GM19463 (cell line): ENCODE measurements around the gene TRPC4AP.
"Not testable (repeated sequence)": the region's sequence is repeated elsewhere in the genome, so short reads cannot be mapped to it uniquely, and the experiment has no call there.

ENCODE experiments used
- ATAC-seq: cut with Tn5 transposase; IDR thresholded peaks from one replicate; pipeline ENCODE4 v1.9.1; 2021; ENCODE audit warnings: mild to moderate bottlenecking, moderate library complexity; ENCODE audit not compliant: unreplicated experiment

TRPC4AP gene

GRCh38 chr20:35060168-35060567, 32.4 kb downstream of the TRPC4AP start:
- no peak for ATAC-seq

- ATAC-seq: no peak
Measured at GRCh38 chr20:35059612-35060011, 33.0 kb downstream of the TRPC4AP start.

- ATAC-seq: no peak
Measured at GRCh38 chr20:35059110-35059509, 33.5 kb downstream of the TRPC4AP start.

- ATAC-seq: no peak
Measured at GRCh38 chr20:35055445-35056276, 36.9 kb downstream of the TRPC4AP start.

GRCh38 chr20:35054814-35055213, 37.8 kb downstream of the TRPC4AP start:
- no peak for ATAC-seq

- not testable (repeated sequence) for ATAC-seq
Measured at GRCh38 chr20:35052616-35053015, 40.0 kb downstream of the TRPC4AP start.

- no peak for ATAC-seq
Measured at GRCh38 chr20:35049776-35050352, 42.7 kb downstream of the TRPC4AP start.

- ATAC-seq: no peak
Measured at GRCh38 chr20:35048739-35049138, 43.9 kb downstream of the TRPC4AP start.

- ATAC-seq: no peak
Measured at GRCh38 chr20:35042268-35042667, 50.3 kb downstream of the TRPC4AP start.

- ATAC-seq: no peak
Measured at GRCh38 chr20:35040646-35041045, 52.0 kb downstream of the TRPC4AP start.

- no peak for ATAC-seq
Measured at GRCh38 chr20:35039846-35040489, 52.6 kb downstream of the TRPC4AP start.

- ATAC-seq: no peak
Measured at GRCh38 chr20:35039146-35039545, 53.5 kb downstream of the TRPC4AP start.

GRCh38 chr20:35034145-35034544, 58.5 kb downstream of the TRPC4AP start:
- ATAC-seq: no peak

- no peak for ATAC-seq
Measured at GRCh38 chr20:35030136-35030535, 62.5 kb downstream of the TRPC4AP start.

- no peak for ATAC-seq
Measured at GRCh38 chr20:35027301-35027700, 65.3 kb downstream of the TRPC4AP start.

- ATAC-seq: no peak
Measured at GRCh38 chr20:35025116-35025515, 67.5 kb downstream of the TRPC4AP start.

GRCh38 chr20:35023624-35024023, 69.0 kb downstream of the TRPC4AP start:
- ATAC-seq: no peak

- ATAC-seq: no peak
Measured at GRCh38 chr20:35021831-35022230, 70.8 kb downstream of the TRPC4AP start.

GRCh38 chr20:35021063-35021462, 71.5 kb downstream of the TRPC4AP start:
- ATAC-seq: no peak

- no peak for ATAC-seq
Measured at GRCh38 chr20:35020108-35020928, 72.3 kb downstream of the TRPC4AP start.
